ENCODE results near the gene HDDC2. TPM values are rescaled to one million over a fixed set of nuclear protein-coding genes. Genes with fewer than 3 reads are reported as not detected.

HDDC2 gene
- total RNA-seq, 4 donors from 2014 or later: 62.7 to 88.3 (median 73.1) TPM

GRCh38 chr6:125264476-125264875 lies 37.3 kb downstream of the HDDC2 start:
- no peak for TF ChIP-seq CTCF (IDR thresholded peaks at IDR 0.05)
- ATAC-seq (ENCODE audit: low FRiP score): no peak
- no peak for DNase-seq (ENCODE audit: low spot score)

DNA sequence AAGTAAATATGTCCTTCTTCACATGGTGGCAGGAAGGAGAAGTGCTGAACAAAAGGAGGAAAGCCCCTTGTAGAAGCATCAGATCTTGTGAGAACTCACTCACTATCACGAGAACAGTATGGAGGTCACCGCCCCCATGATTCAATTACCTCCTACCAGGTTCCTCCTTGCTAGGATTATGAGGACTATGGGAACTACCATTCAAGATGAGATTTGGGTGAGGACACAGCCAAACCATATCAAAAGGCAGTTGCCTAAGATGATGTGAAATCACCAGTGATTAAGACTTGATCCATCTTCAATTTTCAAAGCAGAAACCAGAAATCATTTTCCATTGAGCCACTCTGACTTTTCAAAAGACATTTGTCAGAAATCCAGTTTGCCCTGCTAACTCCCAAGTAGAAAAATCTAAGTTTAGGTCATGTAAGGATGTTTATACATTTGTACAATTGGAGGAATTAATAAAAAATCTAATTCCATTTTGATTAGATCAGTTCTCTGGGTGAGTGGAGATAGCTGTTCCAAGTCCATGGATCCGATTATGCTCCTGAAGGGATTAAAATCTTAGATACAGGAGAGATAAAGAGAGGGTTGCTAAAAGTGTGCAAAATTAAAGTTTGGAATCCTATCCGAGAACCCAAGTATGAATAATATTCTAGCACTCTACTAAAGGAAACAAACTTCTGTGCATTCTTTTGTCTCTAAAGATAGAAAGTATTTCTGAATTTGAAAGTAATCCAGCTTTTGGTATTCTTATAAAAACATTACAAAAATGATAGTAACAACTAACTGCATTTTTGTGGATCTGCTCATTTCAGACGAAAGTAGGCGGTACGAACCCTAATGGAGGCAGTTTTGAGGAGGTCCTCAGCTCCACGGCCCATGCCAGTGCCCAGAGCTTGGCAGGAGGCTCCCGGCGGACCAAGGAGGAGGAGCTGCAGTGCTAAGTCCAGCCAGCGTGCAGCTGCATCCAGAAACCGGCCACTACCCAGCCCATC lies 39.5 kb downstream of the HDDC2 start:
- TF ChIP-seq CTCF (IDR thresholded peaks at IDR 0.05): no peak
- DNase-seq (ENCODE audit: low spot score) (no peak), ATAC-seq (ENCODE audit: low FRiP score) (no peak)

- TF ChIP-seq CTCF (IDR thresholded peaks at IDR 0.05): no peak
- no peak for ATAC-seq (ENCODE audit: low FRiP score)
- no peak for DNase-seq (ENCODE audit: low spot score)
Observed at GRCh38 chr6:125259354-125259736, 42.4 kb downstream of the HDDC2 start.

- no peak for DNase-seq (ENCODE audit: low spot score)
- no peak for ATAC-seq (ENCODE audit: low FRiP score)
- TF ChIP-seq CTCF (IDR thresholded peaks at IDR 0.05): no peak
Observed at GRCh38 chr6:125258651-125259353, 43.0 kb downstream of the HDDC2 start.

DNA sequence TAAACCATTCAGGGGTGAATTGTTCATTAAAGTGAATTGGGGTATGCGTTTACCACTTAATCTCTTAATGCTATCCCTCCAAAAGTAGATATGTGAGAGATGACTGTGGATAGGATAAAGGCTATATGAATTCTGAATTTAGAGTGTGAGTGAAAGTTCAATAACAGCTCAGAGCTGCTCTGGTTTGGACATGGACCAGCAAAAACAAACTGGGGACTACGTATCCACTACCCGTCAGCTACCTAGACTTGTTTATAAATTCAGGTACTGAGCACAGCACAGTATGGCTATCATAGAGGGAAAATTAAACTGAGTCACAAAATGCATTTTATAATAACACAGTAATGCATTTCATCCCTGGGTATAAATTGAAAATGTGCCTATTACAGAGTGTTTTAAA lies 44.4 kb downstream of the HDDC2 start:
- TF ChIP-seq CTCF (IDR thresholded peaks at IDR 0.05): no peak
- ATAC-seq (ENCODE audit: low FRiP score) (no peak), DNase-seq (ENCODE audit: low spot score) (no peak)

DNA sequence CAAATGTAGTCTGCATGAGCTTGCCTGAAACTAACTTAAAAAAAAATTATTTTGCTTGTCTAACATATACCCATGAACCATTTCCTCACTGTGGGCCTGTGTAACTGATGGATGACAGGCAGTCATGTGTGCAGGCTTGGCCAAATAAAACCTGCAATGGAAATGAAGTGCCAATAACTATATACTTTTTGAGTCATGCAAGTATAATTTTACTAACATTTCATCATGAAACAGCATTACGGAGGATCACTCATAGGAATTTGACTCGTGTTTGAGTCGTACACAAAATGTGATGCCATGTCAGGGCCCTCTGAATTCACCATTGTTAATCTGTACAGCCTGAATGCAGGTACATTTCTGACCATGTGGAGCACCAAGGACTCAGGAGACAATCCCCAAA lies 46.6 kb downstream of the HDDC2 start:
- ATAC-seq (ENCODE audit: low FRiP score) (peak; percentile 14), DNase-seq (ENCODE audit: low spot score) (no peak)
- TF ChIP-seq CTCF (IDR thresholded peaks at IDR 0.05): no peak

Data from omental fat pad (tissue), 4 donors.